HL-60/S4 treated with phorbol 12-myristate 13-acetate at 8.2 ng/mL for 4 days and 3 days (cell line): ENCODE data around the gene RIC8B.

Experiments
- in situ Hi-C: fragments of 300-500 bp; cut with MboI; formaldehyde crosslinking; loops from 2 replicates; pipeline ENCODE4 v1.15.0; 2022; ENCODE audit warnings: low sequenced_read_pairs

The RIC8B gene

GRCh38 chr12:106758349-106759110 is 16.0 kb upstream of the RIC8B start:
- in situ Hi-C loops, result no loop called here

DNA sequence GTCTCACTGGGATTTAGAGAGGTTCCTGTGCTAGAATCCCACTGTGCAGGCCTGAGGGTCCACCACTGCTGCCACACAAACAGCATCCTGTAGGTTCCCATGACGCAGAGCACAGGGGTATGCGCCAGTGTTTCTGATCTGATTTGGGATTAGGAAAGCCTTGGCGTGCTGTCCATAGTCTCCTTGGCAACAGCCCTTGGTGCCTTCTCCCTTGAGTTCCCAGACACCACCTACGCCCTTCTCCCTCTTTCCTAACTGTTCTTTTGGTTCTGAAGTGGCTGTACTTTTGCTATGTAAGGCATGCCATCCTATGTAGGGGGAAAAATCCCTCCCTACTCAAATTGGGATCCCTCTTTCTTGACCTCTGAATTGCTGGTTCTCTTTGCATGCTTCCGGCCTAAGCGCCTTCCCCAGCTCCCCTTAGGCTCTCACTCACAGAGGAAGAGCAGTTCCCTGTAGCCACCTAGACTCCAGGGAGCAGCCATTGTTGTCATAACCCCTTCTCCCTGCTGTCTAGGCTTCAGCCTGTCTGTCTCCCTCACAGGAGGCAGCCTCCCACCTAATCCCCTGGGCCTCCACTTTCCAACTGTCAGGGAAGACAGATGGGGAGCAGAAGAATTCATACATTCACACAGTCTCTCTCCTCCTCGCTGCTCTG is 14.8 kb upstream of the RIC8B start:
- in situ Hi-C loops, result no loop called here

GRCh38 chr12:106760184-106760531 is 14.3 kb upstream of the RIC8B start:
- in situ Hi-C loops, result no loop called here

- in situ Hi-C loops, result no loop called here
These were observed 10.3 kb upstream of the RIC8B start for GRCh38 chr12:106764220-106764619.

GRCh38 chr12:106764738-106765137 is 9.7 kb upstream of the RIC8B start:
- in situ Hi-C loops, result no loop called here

DNA sequence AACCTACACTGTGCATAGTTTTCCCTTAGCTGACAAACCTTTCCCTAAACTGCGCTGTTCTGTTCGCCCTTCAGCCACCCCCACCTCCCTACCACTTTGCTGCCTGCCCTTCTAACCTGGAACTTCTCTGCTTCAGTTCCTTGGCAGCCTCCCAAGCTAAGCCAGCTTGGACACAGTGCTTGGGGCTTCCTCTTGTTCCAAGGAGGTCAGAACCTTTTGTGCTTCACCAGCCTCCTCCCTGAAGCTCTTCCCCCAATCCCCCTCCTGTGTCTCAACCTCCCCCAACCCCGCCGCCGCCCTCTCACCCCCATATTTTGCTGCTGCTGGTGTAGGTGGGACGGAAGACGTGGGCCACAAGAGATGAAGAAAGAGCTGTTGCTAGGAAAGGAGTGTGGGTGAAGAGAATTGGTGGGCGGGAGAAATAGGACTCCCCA is 8.1 kb upstream of the RIC8B start:
- in situ Hi-C loops, result no loop called here

- in situ Hi-C loops, result no loop called here
These were observed 7.3 kb upstream of the RIC8B start for GRCh38 chr12:106767206-106767605.

DNA sequence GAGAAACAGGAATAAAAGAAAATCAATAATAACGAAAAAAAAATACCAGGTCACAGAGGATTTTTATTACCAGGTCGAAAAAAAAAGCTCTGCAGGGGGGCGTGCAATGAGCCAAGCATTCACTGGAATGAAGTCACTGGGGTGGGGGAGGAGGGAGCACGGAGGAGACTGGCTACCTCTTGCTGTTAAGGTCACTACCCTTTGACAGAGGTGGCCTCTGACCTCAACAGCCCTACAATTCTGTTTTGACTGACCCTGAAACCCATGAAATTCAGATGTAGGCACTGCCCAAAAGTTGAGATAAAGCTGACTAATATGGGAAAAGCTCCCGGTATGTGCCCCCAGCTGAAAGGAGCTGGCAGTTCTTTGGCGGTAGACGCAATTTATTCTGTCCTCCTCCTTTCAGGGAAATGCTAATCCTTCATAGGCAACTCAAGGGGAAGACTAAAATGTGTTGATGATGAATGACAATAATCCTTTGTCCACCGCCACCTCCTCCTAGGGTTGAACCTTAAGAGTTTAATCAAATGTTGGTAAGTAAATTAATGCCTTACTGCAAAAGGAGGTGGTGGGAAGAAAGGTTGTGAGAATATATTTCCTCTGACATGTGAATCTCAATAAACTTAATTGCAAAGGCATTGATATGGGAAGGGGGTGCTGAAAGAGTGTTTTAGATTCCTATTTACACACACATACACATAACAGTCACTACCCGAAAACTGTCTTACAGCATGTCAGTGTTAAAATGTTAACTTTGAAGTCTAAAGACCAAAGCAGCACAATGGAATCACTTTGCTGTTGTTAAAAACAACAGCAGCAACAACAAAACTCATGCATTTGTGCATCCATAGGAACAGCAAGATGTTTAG is 6.3 kb upstream of the RIC8B start:
- in situ Hi-C loops, result no loop called here

DNA sequence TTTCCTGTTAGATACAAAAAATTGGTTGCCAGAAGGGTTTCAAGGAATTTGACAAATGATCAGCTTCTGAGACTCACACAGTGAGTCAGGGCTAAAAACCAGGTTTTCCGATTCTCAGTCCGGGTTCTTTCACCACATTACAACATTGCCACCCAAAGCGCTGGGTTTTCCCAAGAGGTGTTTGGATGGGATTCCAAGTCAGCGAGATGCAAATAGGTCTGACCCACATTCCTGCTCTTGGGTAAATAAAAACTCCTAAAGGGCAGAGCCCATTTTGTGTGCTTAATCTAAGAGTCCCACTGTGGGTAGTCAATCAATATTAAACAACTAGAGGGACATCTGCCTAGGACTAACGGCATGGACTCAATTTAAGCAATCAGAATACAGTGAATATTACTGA is 5.4 kb upstream of the RIC8B start:
- in situ Hi-C loops, result no loop called here

GRCh38 chr12:106769546-106769945 is 4.9 kb upstream of the RIC8B start:
- in situ Hi-C loops, result no loop called here

DNA sequence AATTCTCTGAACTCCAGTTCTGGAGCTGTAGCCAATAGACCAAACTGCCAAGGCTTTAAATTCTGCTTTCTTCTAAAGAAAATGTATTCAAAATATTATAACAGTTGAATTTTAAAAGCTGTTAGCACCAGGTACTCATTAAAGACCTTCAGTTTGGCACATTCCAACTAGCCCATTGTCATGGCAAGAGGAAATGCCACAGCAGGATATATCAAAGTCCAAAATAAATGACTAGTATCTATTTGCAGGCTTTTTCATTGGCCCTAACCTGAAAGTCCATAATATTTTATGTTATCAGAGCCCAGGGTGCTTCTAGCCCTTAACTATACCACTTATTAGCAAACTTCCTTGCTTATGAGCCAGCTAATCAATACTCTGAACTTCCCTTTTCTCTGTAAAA is 3.1 kb upstream of the RIC8B start:
- in situ Hi-C loops, result no loop called here

GRCh38 chr12:106773286-106774004 is 1.0 kb upstream of the RIC8B start:
- in situ Hi-C loops, result no loop called here

GRCh38 chr12:106774808-106775524 is 484 bp downstream of the RIC8B start:
- in situ Hi-C loops, result no loop called here

DNA sequence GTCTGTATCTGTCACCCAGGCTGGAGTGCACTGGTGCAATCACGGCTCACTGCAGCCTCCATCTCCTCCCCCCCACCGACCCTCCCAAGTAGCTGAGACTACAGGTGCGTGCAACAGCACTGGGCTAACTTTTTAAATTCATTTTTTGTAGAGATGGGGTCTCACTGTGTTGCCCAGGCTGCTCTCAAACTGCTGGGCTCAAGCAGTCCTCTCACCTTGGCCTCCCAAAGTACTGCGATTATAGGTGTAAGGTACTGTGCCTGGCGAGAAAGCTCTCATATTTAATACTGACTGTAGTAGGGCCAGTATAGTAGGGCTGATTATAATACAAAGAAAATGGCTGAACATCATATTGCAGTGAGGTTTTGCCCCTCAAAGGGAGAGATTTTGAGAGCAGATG is 2.4 kb downstream of the RIC8B start:
- in situ Hi-C loops, result no loop called here

- in situ Hi-C loops, result no loop called here
These were observed 5.6 kb downstream of the RIC8B start for GRCh38 chr12:106780010-106780631.

GRCh38 chr12:106782619-106783018 is 8.1 kb downstream of the RIC8B start:
- in situ Hi-C loops, result no loop called here

DNA sequence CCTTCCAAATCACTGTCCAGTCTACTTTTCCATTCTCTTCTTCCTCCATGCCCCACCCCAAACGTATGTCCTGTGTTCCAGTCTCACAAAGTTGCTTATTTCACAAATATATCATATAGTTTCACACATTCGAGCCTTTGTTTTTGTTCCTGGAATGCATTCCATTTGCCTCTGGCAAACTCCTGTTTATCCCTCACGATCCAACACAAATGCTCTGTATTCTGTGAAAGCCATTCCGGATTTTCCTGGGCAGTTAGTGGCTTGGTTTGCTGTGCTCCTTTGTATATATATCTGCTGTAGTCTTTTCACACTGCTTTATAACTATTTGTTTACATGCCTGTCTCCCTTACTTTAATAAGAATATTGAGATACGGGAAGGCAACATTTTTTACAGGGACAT is 9.0 kb downstream of the RIC8B start:
- in situ Hi-C loops, result no loop called here

DNA sequence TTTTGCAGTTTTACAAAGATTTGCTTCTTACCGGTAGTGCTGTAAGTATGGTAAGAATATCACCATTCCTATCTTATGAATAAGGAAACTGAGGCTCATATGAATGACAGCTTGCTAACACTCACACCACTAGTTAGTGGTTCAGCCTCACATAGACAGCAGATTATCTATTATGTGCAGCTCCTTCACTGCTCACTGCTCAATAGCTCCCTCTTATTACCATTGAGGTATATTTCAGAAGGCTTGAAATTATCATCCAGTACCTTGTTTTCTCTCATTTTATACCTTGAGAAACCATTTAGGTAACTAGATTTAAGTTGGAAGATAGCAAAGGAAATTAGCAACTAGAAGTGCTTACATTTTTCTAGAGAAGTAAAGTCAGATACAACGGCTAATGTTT is 15.5 kb downstream of the RIC8B start:
- in situ Hi-C loops, result no loop called here

DNA sequence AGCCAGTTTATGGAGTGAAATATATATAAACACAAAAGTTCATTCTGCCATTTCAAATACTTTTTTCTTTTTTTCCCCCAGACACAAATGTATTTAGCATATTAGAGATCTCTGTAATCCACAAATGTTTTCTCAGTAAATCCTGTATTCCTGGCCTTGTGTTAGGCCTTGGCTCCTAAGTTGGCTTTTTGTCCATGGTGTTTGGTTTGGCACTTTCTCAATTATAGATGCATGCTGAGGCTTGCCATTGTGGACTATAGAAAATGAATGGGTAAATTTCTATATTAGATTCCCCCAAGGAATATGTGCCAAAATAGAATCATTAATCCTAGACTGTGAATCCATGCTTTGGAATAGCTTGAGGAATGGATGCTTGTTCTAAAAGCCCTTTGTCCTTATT is 17.0 kb downstream of the RIC8B start:
- in situ Hi-C loops, result no loop called here

- in situ Hi-C loops, result no loop called here
These were observed 19.9 kb downstream of the RIC8B start for GRCh38 chr12:106794369-106794768.
